Cerebellar nuclear complex (tissue), 1 donor: ENCODE data around the gene TRAPPC2.
"Not testable (repeated sequence)": the region's sequence is repeated elsewhere in the genome, so short reads cannot be mapped to it uniquely, and the experiment has no call there.

Source experiments
- DNase-seq, 2 experiments: peaks; one replicate each; lab custom pipeline; 2025; lab: John Stamatoyannopoulos, UW

TRAPPC2 gene

DNA sequence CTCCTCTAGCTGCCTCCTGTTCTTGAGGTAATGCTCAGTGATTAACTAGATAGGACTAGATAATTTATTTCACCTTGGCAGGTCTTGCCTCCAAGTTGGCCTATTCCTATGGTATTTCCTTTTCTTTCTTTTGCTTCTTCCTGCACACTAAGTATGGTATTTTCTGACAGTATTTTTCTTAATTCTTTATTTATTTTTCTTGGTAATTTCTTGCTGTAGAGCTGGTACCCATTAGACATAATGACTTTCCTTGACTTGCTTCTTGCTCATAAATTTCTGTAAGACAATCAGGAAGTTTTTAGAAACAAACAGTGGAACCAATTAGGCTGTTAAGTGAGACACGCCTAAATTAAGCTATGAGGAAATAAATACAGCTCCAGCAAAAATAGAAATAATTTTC lies 36.0 kb downstream of the TRAPPC2 start:
- no peak for DNase-seq

DNA sequence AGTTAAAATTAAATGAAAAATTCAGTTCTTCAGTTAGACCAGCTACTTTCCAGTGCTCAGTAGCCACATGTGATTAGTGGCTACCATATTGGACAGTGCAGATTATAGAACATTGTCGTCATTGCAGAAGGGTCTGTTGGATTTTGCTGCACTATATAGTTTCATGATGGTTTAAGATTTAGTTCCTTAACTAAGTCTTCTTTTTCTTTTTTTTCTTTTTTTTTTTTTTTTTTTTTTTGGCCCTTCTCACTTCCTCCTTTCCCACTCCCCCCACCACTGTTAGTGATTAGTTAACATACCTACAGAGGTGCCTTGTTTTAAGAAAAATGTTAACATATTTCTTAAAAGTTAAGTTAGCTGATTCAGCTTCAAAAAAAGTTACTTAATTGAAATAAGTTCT lies 36.4 kb downstream of the TRAPPC2 start:
- DNase-seq = no peak

DNA sequence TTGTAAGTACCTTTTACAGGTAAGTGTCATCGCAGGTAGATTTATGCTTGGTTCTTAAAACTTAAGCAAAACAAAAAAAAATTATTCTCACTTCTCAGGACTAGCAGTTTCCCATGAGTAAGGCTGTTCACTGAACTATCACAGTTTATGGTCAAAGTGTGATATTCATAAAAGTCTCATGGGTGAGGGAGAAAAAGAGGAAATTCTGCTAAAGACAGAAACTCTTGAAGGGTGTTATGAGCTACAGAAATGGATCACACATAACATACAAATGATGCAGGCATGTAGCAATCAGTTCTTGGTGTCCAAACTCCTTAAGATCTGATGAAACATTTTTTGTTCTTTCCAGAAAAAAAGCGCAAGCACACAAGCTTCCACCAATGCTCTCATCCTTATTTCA lies 37.0 kb downstream of the TRAPPC2 start:
- no peak for DNase-seq

DNA sequence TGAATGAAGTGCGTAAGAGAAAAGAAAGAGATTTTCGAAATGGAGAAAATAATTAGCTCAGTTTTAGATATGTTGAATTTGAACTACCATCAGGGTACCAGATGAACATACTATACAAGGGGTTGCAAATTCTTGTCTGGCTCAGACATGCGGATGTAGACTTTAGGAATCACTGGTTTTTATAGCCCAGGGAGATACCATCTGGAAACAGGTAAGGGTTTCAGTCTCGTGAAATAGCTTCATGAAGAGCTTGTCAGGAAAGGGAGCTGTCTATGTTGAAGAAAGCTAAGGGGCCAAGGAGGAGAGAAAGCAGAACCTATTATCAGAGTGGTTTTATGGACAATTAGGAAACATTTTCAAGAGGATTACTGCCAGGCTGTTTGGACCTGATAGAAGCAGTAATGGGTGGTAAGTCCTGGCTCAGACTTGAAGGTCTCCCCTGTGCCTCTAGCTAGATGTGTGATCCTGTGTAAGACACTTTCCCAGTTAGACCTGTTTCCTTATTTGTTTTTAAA lies 38.8 kb downstream of the TRAPPC2 start:
- DNase-seq = no peak

DNA sequence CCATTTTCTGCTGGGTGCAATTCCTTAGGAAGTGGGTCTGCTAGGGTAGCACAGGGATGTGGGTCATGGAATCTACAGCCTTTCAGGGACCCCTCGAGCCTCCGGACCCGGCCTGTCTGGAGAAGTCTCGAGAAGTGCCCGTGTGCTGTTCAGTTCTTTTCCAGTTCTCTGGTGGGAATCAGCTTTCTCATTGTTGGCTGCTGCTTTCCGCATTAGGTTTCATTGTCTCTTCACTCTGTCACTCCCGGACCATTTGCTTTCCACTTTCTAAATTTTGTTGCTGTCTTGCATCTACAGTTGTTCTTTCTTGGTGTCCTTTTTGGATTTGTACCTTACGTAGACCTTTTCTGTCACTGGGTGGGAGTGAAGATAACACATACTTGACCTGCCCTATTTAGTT lies 39.4 kb downstream of the TRAPPC2 start:
- DNase-seq = no peak

DNA sequence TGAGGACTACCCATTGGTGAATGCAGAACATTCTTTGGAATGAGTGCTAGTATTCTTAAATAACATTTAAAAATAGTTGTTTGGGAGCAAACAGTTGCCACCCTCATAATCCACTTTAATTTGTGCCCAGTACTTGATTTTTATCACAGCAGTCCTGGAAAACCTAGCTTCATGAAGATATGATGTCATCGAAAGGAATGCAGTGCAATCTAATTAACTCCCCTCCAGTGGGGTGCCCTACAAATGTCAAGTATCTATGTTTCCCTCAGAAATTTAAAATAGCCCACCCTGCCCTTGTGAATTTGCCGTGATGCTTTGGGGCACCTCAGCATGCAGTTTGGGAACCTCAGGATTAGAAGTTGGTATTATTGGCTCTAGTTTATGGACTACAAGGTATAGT lies 40.1 kb downstream of the TRAPPC2 start:
- DNase-seq = no peak

DNA sequence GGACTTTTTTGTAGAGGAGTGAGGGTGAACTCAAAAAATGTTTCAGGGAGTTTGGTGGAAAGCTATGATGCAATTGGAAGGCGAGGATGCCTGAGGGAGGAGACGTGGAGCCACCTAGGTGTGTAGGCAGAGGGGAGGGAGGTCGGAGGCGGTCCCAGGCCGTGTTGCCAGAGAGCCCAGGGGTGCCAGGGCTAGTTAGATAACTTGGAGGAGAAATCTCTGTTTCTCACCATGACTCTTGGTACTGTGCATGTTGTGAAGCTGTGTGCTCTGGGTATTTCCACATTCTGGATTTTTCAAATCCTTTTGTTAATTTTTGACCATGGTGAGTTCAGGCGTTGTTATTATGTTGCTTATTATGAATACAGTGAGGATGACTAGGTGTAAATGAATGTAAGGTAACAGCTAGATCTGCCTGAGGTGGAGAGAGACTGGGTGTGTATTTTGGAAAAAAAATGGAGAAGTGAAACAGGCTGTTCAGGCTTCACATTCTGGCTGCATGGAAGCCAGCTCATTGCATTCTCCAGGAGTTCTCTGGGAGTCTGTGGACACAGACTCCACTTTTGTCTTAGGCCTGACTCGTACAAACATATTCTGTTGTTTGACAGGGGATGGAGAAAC lies 41.0 kb downstream of the TRAPPC2 start:
- DNase-seq = no peak

DNA sequence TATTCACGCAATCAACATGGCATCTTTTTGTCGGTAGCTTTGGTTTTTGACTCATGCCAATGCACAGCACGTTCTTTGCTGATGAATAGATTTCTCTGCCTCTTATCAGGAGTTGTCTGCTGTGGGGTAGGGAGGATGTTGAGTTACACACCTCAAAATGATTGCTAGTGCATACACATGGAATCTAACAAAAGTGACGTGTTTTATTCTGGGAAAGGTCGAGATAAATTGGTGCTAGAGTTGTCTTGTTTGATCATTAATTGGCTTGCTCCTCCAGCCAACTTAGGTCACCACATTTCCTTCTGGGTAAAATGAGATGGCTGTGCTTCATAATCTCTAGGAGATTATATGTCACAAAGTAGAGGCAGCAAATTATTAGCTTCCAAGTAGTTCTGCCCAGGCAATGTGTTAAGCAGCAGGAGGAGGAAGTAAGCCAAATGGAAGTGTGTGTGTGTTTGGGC lies 41.6 kb downstream of the TRAPPC2 start:
- DNase-seq = no peak

DNA sequence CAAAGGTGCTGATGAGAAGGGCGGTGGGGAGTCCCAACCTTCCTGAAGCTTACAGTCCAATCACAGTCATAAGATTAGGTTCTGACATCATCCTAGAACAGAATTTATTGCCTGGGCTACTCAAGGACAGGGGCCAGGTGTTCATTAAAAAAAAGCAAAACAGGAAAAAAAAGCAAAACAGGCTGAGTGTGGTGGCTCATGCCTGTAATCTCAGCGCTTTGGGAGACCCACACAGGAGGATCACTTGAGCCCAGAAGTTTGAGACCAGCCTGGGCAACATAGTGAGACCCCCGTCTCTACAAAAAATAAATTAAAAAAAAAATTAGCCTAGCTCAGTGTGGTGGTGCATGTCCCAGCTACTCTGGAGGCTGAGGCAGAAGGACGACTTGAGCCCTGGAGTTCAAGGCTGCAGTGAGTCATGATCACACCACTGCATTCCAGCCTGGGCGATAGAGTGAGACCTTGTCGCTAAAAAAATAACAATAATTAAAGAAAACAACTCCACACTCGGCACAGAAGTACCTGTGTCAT lies 42.5 kb downstream of the TRAPPC2 start:
- DNase-seq = no peak

DNA sequence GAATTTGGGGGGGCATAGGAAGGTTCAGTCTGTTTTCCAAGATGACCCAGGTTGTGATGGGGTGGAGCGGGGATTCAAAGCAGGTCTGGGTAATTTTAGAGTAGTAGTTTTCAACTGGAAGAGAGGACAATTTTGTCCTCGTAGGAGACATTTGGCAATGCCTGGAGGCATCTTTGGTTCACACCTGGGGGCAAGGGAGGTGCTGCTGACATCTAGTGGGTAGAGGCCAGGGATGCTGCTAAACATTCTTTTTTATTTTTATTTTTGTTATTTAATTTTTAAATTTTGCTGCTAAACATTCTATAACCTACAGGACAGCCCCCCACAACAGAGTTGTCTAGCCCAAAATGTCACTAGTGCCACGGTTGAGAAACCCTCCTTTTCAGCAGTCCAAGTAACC lies 43.6 kb downstream of the TRAPPC2 start:
- no peak for DNase-seq

DNA sequence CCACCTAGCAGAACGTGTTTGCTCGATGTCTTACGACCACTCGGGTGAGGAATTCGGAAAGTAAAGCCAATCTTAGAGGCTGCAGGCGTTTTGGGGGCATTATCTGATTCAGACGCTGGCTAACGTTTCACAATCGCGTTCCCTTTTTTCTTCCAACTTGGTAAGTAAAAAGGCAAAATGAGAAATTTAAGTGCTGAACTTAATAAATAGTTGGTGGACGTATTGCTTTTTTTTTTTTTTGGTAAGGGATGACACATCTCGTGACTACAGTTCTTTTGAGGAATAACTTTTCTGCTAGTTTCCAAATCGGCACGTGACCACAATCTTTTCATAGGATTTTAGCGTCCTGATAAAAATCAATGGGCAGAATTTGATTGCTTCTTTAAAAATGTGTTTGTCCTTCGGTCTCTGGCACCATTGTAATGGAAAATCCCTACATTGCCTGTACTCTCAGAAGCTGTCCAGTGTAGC lies 44.6 kb downstream of the TRAPPC2 start:
- DNase-seq = no peak

DNA sequence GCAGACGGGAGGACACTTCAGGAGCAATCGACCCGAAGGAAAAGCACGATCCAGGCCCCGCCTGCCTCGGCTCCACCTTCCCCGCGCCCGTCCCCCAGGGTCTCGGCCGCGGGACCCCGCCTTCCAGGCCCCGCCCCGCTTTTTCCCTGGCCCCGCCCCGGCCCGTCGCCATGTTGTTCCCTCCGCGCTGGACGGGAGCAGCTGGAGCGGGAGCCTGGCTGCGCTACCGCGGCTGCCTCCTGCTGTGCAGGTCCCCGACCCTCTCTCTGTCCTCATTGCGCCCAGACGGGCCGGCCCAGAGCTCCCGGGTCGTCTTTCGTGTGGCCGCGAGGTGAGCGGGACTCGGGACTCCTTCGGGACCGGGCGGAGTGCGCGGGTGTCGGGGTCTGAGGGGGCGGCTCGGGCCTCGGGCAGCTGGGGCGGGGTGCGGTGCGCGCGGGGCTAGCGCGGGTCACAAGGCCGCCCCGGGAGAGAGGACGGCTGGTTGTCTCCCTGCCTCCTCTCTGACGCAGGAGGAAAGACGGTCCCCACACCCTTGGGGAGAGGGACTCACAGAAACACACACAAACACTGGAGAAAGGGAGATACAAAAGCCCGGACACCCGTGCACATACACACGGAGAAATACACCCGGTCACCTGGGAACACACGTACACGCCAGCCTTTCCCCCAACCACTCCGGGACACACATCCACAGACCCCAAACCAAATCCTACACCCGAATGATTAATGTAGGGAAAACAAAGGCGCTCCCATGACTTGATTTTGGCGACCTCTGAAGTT lies 45.3 kb downstream of the TRAPPC2 start, which contains the start of gene RAB9A:
RAB9A (plus strand) TSS at position 171 of the 783 bp plus-strand sequence. CDS start 19,619 bp downstream, outside the sequence.
- peak in 1 of 2 experiments; percentile 12 for DNase-seq

DNA sequence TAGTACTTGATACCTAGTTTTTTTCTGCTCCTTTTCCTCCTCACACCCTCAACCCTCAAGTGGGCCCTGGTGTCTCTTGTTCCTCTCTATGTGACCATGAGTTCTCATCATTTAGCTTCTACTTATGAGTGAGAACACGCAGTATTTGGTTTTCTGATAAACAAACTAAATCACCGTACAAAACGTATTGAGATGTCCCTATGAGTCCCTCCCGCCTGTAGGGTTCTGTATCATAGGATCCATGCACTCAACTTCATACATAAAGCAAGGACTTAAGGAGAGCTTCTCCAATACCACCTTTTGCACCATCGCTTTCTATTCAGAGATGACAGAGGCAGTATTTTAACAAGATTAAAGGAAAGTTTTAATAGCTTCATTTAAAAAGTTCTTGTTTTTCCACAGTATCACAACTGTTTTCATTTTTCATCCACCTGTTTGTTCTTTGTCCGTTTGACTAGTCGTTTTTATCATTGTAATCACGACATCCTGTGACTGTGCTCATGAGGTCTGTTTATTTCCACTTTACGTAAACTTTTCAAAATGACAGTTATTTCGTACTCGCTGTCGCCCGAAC lies 45.9 kb downstream of the TRAPPC2 start:
- no peak for DNase-seq

DNA sequence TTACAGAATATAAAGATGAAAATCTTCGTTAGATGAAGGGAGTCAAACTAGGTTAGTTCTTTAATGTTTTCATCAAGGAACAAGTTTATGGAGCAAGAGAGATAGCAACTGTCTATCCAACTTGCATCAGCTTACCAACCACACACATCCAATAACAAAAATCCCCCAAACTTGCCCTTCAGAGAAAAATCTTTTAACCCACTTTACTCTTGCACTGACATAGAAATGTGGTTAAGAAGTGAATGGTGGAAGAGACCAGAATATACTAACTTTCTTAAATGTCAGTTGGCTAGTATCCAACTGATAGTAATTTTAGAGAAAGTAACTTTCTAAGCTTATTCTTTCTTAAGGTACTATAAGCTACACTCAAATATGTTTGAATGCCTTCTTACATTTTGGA lies 47.2 kb downstream of the TRAPPC2 start:
- no peak for DNase-seq

DNA sequence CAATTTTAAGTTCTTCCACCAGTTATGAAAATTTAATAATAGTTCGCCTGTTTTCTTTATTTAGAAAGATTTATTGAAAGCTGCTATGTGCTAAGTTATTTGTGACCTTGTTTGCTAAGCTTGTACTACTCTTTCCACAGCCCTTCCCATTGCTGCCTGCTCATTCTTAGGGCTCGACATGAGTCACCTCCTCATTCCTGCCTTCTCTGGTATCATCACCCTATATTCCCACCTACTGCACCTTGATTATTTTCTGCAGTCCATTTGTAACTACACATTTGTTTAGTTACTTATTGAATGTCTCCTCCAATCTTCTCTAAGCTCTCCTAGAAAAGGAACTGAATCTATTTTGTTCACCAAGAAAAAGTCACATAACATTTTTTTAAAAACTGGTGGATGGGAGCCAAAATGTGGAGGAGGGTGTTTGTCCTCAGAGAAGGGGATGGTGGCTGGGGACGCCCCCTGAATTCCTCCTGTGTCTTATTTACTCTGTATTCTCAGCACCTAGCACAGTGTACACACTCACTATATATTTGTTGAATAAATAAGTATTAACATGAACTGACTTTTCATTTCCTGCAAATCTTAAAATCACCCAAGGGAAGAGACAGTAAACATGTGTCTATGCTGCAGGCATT lies 49.2 kb downstream of the TRAPPC2 start:
- no peak for DNase-seq

DNA sequence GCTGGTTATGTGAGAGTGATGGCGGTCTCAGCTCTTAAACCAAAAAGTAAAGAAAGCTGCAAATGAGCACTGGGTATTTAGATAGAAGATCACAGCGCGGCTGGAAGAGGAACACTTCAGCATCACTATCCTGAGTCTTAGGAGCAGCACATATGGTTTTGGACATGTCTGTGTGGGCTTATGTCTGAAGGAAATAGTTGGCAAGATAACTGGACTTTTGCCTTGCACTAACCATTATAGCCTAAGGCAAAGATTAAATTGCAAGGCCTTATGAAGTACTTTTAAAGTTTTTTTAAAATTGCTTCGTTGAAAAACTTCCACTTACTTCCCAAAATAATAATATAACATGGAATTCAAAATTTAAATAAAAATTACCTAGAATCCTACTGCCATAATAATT lies 50.1 kb downstream of the TRAPPC2 start:
- no peak for DNase-seq

DNA sequence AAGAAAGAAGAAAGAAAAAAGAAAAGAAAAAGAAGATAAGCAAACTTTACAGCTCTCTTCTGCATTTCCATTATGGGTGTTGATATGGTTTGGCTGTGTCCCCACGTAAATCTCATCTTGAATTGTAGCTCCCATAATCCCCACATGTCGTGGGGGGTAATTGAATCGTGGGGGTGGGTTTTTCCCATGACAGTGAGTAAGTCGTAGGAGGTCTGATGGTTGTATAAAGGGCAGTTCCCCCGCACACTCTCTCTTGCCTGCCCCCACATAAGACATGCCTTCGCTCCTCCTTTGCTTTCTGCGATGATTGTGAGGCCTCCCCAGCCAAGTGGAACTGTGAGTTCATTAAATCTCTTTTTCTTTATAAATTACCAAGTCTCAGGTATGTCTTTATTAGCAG lies 52.8 kb downstream of the TRAPPC2 start:
- DNase-seq = no peak

DNA sequence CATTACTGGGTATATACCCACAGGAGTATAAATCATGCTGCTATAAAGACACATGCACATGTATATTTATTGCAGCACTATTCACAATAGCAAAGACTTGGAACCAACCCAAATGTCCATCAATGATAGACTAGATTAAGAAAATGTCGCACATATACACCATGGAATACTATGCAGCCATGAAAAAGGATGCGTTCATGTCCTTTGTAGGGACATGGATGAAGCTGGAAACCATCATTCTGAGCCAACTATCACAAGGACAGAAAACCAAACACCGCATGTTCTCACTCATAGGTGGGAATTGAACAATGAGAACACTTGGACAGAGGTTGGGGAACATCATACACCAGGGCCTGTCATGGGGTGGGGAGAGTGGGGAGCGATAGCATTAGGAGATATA lies 54.7 kb downstream of the TRAPPC2 start:
- DNase-seq = not testable (repeated sequence)

DNA sequence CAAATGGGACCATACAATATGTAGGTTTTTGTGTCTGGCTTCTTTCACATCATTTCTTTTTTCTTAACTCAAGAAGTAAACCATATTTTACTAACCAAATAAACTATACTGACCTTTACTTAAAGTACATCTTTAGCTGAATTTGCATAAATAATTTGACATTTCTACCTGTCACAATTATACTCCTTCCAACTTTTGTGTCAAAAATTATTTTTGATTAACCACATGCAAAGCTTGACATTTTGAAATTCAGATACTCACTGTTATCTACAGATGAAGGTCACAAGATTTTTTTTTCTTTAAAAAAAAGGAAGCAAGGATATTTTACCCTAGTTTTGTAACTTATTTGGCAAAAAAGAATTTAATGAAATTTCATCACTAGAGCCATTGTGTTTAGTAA lies 57.5 kb downstream of the TRAPPC2 start:
- no peak for DNase-seq

DNA sequence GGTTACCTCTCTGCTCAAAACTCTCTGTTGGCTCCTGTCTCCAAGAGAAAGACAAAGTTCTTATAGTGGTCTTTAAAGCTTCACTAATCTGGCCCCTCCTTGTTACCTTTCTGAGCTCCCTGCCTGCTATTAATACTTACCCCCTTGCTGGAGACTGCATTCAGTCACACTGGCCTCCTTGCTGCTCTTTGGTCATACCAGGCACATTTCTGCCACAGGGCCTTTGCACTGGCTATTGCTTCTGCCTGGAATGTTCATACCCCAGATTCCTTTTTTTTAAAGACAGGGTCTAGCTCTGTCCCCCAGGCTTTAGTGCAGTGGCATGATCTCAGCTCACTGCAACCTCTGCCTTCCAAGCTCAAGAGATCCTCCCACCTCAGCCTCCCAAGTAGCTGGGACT lies 61.4 kb downstream of the TRAPPC2 start:
- DNase-seq = no peak

DNA sequence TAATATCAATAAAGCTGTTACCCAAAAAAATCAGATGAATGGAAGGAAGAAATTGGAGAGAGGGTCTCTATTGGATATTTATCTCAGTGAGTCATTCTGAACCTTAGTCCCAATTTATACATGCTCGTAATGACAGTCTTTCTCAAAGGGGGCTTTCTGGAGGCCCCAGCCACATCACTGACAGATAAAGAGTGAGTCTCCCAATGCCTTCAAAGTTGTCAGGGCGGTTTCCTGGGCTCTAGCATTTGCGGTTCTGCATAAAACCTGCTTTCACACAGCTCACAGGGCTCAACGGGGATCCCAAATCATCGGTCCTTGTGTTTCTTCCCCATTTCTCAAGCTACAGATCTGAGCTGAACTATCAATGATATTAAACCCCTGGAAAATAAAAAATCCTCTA lies 64.2 kb downstream of the TRAPPC2 start:
- no peak for DNase-seq

DNA sequence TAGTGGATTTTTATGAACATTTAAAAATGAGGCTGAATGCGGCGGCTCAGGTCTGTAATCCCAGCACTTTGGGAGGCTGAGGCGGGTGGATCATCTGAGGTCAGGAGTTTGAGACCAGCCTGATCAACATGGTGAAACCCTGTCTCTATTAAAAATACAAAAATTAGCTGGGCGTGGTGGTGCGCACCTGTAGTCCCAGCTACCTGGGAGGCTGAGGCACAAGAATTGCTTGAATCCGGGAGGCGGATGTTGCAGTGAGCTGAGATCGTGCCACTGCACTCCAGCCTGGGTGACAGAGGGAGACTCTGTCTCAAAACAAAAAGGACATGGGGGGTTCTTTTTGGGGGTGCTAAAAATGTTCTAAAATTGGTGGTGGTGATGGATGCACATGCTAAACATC lies 64.7 kb downstream of the TRAPPC2 start:
- DNase-seq = not testable (repeated sequence)
